Right ventricle myocardium superior (tissue), 1 donor: ENCODE results near the gene UBAP2. TPM values are rescaled to one million over a fixed set of nuclear protein-coding genes. Genes with fewer than 3 reads are reported as not detected.
A peak's percentile ranks its signal among the peaks of the same experiment; 100 is the strongest.

Experiments
- ATAC-seq: fragments of 200-7000 bp; cut with Tn5 transposase; one replicate; pipeline ENCODE4 v1.9.1; 2020; ENCODE audit warnings: mild to moderate bottlenecking; ENCODE audit not compliant: poor library complexity
- DNase-seq: peaks from one replicate; pipeline ENCODE4 v3.0.0-alpha.2; 2020
- intact Hi-C: fragments of 100-400 bp; cut with DNase I; formaldehyde crosslinking; loops from one replicate; pipeline ENCODE4 v1.11.2; 2022
- long read RNA-seq: library from polyadenylated mRNA; unstranded; transcript quantifications from one replicate; pipeline ENCODE4 v2.0.0, GENCODE V29; 2021
- total RNA-seq: library from RNA; stranded (reverse); fragmentation: NEBNext Ultra II Directional; extraction: Animal tissue kit (Norgen Biotek cat#: 25700); gene quantifications from one replicate; pipeline ENCODE4 v1.2.1, GENCODE V29; 2021
- donor health status: DM: no; HTN: yes; CAD: no; lungs with severe emphysema.

UBAP2 gene, protein sequence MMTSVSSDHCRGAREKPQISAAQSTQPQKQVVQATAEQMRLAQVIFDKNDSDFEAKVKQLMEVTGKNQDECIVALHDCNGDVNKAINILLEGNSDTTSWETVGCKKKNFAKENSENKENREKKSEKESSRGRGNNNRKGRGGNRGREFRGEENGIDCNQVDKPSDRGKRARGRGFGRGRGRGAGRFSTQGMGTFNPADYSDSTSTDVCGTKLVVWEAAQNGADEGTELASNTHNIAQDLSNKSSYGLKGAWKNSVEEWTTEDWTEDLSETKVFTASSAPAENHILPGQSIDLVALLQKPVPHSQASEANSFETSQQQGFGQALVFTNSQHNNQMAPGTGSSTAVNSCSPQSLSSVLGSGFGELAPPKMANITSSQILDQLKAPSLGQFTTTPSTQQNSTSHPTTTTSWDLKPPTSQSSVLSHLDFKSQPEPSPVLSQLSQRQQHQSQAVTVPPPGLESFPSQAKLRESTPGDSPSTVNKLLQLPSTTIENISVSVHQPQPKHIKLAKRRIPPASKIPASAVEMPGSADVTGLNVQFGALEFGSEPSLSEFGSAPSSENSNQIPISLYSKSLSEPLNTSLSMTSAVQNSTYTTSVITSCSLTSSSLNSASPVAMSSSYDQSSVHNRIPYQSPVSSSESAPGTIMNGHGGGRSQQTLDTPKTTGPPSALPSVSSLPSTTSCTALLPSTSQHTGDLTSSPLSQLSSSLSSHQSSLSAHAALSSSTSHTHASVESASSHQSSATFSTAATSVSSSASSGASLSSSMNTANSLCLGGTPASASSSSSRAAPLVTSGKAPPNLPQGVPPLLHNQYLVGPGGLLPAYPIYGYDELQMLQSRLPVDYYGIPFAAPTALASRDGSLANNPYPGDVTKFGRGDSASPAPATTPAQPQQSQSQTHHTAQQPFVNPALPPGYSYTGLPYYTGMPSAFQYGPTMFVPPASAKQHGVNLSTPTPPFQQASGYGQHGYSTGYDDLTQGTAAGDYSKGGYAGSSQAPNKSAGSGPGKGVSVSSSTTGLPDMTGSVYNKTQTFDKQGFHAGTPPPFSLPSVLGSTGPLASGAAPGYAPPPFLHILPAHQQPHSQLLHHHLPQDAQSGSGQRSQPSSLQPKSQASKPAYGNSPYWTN
- total RNA-seq: 26.6 TPM
- long read RNA-seq, full-length matches to known transcripts: 10 of 29 reads
- long read RNA-seq, partial matches to known transcripts: 6 of 29 reads
- long read RNA-seq, other reads (novel, unspliced or antisense): 13 of 29 reads

DNA sequence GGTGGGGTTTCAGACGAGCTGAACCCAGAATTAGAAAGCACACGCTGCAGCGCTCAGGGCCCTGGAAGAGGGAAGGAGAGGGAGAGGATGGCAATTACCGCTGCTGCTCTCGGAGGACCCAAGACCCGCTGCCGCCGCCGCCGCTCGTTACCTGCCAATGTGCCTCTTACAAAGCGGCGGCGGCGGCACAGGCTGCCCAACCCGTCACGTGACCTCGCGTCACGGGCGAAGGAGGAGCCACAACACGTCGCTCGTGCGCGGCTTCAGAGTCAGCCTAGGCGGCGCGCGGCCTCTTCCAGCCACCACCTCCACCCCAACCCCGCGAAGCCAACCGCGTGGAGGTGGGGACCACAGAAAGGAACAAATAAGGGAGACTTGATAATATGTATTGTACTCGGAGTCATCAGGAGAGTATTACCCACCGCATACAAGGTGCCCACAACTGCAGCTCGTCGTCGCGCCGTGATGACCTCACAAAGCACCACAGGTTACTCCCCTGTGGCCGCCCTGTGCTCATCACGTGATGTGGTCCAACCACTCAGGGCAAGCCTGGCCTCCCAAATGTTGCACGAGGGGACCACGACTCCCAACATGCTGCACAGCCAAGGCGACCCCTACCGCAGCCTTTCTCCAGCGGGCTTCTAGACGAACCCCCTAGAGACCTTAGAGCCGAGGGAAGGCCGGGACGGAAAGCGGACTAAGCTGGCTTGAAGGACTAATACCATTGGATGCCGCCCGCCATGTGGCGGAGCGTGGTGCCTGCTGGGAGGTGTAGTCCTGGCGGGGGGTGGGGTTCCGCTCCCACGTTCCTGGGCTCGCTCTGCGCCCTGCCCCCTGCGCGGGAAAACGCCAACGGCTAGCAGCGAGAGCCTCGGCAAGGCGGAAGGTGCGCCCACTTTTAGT lies at the start of gene UBAP2:
Gene UBAP2 (minus strand): TSS at position 161 of the 903 bp plus-strand sequence. CDS start 31,739 bp downstream, outside the sequence.
- peak; percentile 99 for DNase-seq
- peak; percentile 96 for ATAC-seq
- intact Hi-C loops: no loop called here

DNA sequence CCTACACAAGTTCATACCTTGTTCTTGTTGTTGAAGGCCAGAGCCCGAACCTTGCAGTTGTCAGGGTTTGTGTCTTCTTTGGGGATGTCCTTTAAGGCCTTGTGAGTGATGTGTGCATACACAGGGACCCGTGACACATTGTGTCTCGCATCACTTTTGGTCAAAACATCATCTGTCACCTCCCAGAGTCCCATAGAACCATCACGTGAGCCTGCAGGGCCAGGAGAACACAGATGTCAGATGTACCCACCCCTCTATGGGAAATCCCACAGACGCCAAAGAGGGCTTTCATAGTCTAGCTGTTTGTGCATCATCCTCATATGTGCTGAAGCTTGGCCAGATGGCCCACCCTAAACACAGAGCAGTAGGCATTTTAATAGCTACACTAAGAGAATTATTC lies 49.6 kb upstream of the UBAP2 start:
- ATAC-seq (no peak), DNase-seq (no peak)
- intact Hi-C loops: no loop called here

DNA sequence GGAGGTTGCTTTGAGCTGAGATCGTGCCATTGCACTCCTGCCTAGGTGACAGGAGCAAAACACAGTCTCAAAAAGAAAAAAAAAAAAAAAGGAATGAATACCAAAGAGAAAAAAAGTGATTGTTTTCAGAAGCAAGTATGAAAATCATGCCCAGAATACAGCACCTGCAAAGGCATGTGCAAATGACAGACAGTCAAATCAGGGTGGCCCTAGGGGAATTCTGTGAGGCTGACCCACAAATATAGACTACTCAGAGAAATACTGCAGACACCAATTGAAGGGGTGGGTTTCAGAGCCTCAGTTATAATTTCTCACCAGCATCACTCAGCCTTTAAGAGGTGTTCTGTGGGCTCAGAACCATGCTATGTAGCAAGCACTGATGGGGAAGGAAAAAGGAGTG lies 49.2 kb upstream of the UBAP2 start:
- ATAC-seq: no peak
- DNase-seq: no peak
- intact Hi-C loops: no loop called here

DNA sequence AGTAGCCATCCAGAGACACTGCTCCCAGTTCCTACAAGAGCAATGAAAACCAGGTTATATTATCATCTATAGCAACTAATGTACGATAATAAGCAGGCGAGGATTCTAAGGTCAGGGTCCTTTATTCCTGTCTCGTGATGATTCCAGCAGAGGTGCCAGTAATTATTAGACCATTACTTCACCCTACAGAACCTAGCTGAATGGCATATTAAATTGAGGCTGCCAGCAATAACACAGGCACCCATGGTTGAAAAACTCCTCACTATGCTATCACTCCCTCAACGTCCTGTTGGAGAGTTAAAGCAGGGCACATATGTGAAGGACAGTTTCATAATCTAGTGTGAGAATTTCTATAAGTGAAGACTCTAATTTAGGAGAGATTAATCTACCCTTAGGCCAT lies 48.1 kb upstream of the UBAP2 start:
- DNase-seq (no peak), ATAC-seq (peak; percentile 60)
- intact Hi-C loops: no loop called here

DNA sequence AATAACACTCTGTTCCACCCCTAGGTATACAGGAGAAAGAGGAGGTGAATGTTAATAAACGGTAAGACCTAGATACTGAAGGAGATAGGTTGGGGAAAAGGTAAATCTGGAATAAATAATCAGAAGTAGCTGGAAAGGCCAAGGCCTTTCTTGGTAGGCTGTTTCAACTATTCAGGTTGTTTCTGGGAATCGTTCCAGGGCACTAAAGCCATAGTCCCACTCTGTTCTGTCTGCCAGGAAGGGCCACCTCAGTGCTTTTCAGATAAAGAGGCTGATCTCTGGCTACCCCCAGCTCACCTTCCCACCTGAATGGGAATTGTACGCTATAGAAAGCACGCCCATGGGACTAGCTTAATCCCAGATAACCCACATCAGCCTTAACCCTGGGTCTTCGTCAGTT lies 44.9 kb upstream of the UBAP2 start:
- intact Hi-C loops: no loop called here
- ATAC-seq: peak; percentile 41
- no peak for DNase-seq

DNA sequence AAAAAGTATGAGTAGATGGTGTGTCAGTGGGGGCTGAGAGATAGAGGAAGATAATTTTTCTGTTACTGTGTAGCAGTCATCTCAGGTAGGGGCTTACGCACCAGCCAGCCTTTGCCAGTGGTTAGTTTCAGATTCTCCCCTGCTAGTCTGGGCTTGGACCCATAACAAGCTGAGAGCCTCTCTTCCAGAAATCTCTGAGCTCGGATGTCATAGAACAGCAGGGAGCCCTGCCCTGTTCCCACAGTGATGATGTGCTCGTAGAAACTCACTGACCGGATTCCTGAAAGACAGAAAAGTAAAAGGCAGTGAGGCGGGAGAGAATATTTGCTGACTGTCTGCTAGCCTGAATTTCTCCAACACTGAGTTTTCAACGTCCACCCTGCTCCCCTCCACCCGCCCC lies 40.6 kb upstream of the UBAP2 start:
- intact Hi-C loops: no loop called here
- DNase-seq: no peak
- ATAC-seq: no peak

DNA sequence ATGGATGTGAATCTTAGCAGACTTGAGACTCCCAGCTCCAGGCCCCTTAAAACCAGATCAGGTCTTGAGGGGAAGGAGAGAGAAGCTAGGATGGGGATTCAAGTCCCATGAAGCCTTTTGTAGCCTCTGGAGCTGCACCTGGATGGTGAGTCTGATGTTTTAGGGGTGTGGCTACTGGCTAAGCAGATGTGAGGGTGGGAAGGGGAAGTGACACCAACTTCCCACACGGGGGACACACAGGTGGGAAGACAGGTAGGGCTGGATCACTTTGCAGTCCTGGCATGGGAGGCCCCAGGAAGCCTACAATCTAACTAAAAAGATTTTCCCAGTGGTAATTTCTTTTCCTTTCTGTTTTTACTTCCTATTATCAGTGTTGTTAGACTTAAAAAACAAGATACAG lies 38.7 kb upstream of the UBAP2 start:
- ATAC-seq: no peak
- DNase-seq: no peak
- intact Hi-C loops: no loop called here

DNA sequence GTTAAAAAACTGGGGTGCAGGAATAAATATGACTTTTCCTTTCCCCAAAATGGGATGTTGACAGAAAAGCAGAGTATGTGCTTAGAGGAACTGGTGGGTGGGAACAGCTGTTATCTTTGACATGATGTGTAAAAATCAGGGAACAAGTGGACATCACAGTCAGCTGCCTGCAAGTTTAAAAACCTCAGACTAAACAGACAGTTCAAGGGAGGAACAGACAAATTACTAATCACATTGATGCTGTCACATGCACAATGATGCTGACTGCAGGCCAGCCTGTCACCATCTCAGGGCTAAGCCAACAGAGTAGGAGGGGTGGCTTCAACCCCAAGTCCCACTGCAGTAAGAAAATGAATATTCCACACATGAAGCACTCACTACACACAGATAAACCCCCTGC lies 38.2 kb upstream of the UBAP2 start:
- intact Hi-C loops: no loop called here
- ATAC-seq: no peak
- DNase-seq: no peak

DNA sequence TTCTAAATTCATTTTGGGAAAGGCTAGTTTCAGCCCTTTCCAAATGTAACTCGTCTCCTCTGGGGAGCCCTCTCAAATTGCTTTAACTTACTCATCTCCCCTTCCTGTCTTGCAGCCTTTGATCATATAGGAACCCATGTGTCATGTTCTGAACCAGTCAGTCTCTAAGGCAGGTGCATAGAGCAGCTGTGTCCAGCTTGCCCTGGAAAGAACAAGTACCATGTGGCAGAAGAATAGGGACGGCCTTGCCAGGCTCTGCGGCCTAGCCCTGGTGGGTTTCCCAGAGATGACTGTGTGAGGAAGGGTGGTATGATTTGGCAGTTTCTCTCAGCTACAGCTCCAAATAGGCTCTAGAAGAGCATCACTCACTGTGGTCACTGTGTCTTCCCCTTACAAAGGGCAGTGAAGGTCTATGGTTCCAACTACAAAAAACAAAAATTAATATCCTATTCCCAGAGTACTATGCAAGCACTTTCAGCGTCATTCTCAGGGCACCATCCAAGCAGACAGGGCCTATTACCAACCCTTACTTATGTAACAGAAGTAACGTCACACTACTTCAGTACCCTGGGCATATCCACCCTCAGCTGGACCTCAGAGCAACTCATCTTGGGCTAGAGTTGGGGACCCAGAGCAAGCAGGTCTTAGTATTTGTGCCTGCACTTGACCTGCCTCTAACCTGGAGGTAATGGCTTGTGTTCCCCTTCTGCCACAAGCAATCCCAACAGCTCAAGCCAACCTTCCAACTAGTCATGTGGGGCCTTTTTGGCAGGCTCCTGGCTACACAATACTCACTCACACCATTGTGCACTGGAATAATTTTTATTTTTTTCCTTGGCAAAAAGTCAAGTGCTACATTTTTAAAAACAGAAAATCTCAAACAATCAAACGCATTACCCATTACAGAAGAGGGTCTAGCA lies 37.2 kb upstream of the UBAP2 start:
- intact Hi-C loops: no loop called here
- ATAC-seq (peak; percentile 51), DNase-seq (no peak)

DNA sequence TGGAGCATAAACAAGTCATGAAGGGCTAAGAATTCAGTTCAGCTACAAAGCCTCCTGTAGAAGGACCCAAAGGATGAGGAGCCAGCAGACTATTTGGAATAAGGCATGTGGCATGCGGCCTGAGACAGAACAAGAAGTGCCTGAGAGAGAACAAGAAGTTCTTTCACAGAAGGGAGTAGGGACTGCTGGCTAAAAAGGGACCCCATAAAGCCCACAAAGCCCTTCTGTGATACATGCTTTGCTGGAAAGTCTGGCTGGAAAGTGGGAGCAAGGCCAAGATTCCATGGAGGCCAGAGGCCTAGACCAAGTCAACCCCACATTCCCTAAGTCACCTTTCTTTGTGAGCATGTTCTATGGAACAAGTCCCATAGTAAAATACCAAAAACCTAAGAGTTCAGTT lies 35.9 kb upstream of the UBAP2 start:
- DNase-seq: no peak
- intact Hi-C loops: no loop called here
- ATAC-seq: peak; percentile 65

DNA sequence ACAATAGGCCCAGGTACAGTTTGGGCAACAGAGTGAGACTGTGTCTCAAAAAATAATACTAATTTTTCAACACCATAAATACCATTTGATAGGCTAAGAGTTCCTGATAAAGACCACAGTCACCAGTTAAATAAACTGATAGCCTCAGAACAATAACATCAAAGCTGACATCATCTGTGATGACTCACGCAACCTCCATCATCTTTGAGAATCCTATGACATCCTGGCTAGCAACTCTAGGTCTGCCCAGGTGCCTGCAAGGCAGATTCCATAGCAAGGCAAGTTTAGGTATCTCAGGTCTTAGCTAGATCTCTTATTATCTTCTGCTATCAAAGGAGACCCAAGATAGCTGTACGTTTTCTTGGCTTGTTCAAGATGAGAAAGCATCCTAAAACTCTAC lies 30.5 kb upstream of the UBAP2 start:
- DNase-seq (no peak), ATAC-seq (no peak)
- intact Hi-C loops: no loop called here

DNA sequence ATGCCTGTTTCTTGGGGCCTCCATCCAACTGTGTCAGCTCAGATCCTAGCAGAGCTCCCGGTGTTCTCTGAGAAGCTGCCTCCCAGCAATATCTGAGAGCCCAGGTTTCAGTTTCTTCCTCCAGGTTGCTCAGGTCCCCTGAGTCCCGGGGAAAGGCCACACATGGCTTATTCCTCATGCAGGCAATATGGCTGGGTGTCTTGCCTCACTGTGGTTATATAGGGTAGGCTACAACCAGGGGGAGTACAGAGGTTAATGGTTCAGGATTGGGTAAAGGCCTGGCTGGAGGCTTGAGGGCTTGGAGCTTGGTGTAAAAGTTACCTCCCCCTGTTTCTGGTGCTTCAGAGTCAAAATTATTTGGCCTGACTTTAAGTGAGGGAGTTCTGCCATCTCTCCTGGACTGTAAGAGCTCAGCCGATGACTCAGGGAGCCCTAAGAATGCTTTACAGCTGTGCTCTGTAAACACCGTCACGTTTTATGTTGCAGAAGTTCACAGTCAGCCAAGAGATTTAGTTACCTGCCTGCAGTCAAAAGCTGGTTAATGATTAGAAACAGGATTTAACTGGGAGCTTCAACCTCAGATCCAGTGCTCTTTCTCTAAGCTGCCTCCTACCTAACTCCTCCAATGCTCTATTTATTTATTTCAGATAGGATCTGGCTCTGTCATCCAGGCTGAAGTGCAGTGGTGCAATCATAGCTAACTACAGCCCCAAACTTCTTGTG lies 24.3 kb upstream of the UBAP2 start:
- intact Hi-C loops: no loop called here
- DNase-seq (no peak), ATAC-seq (peak; percentile 25)

DNA sequence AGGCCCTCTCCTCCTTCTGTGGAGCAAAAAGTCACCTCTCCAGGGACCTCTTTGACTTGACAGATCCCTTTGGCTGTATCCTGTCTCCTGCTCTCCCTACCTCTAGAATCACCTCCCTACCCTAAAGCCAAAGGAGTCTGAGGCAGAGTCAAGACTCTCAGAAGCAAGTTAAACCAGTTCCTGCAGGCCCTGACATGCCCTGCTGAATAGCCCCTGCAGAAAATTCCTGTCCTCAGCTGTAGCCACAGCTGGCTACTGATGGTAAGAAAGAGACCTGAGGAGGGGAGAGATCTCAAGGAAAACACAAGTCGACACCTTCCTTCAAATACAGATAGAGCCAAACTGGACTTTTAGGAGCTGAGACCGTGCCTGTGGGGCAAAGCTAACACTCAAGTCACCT lies 23.7 kb upstream of the UBAP2 start:
- ATAC-seq: no peak
- DNase-seq: no peak
- intact Hi-C loops: no loop called here

DNA sequence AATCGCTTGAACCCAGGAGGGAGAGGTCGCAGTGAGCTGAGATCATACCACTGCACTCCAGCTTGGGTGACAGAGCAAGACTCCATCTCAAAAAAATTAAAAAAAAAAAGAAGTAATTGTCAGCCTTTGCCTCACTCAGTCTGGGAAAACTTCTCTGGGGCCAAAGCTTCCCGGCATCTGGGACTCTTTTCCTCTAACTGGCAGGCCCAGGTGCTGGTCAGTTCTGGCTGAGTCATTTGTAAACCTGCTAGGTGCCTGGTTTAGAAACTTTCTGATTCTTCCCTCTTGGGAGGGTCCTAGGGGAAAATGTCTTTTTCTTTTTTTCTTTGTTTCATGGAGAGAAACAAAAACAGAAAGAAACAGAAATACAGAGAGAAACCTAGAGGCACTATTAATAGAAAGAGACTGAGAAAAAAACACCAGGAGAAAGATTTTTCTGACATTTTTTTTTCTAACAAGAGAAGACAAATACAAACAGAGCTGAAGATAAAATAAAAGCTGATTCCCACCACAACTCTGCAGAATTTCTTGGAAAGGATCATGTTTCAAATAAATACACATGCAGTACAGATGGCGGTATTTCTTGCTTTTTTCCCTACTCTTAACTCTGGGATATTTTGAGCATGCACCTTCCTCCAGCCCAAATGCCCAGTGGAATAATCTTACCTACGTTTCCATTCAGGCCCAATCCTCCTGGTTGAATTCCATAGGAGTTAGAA lies 22.1 kb upstream of the UBAP2 start:
- intact Hi-C loops: no loop called here
- DNase-seq (no peak), ATAC-seq (no peak)

DNA sequence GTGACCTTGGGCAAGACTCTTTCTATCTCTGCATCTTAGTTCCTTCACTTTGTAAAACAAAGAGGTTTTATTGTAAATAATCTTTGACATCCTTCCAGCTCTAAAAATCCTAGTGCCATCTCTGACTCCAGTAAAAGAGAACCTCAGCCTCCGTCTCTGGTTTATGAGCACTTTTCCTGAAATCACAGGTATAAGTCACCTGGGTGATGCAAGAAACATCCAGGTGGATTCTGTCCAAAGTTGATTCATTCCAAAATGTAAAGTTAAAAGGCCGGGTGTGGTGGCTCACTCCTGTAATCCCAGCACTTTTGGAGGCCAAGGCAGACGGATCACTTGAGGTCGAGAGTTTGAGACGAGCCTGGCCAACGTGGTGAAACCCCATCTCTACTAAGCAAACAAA lies 21.1 kb upstream of the UBAP2 start:
- intact Hi-C loops: no loop called here
- DNase-seq: no peak
- no peak for ATAC-seq

DNA sequence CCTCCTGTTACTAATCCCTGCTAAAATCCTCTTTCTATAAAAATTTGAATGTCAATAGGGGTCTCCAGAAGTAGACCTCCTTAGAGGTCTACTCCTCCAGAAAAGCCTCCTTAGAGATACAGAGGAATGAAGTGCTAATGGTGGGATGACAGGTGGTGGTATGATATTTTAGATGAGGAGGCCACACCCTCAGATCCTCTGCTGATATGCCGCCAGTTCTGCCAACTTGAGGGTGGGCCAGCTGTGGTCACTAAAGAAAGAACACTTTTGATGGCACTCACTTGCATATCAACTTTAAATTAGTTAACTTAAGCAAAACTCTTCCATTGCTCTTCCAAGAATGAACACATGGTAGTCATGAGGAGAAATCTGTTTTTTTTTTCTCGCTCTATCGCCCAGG lies 16.9 kb upstream of the UBAP2 start:
- DNase-seq (no peak), ATAC-seq (no peak)
- intact Hi-C loops: no loop called here
